Measurements from ENCODE around the gene DNAJB1. TPM values are rescaled to one million over a fixed set of nuclear protein-coding genes. Genes with fewer than 3 reads are reported as not detected.
A peak's percentile ranks its signal among the peaks of the same experiment; 100 is the strongest.
"Not testable (repeated sequence)": the region's sequence is repeated elsewhere in the genome, so short reads cannot be mapped to it uniquely, and the experiment has no call there.

Gene DNAJB1
- total RNA-seq, 2 donors from 2014 or later, result 62.5 to 64.1 TPM

DNA sequence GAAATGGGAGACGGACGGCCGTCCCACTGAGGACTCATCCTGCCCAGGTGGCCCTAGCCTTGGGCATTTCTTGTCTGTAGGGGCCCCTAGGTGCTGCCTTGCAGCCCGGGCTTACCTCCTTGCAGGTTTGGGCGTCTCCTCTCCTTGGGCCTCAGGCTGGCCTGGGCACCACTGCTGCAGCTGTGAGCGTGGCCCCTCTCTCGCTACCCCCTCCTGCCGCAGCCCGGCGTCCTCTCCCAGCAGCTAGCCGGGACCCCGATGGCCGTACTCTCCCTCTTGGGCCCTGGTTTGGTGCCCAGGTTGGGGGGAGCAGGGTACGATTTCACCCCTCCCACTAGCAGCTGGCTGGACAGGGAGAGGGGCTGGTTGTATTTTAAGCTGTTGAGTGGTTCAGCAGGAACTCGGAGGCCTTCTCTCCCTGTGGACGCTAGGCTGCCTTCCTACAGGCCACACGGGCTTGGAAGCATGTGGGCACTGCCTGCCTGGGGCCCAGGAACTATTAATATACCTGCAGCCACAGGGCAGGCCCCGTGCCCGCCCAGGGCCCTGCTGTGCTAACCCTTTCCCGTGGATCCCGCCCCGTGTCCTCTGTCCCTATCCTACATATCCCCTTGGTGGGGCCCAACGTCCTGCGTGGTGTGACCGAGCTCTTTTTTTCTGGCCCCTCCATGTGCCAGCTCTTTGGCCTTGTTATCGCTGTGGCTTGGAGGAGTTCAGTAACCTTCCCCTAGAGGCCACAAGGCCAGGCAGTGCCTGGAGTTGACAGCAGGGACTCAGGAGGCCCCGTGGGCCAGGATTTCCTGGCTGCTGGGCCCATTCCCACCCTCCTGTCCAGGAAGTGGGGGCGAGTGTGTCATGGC is 41.9 kb upstream of the DNAJB1 start:
- H3K9me3 Mint-ChIP-seq, result peaks cover 0 to 2% of the 10 kb centered on the region in 2 donors
- H3K27ac Mint-ChIP-seq, result no peak overlapping the region
- peaks cover 2% of the 10 kb centered on the region in 2 donors for H3K36me3 Mint-ChIP-seq (ENCODE audit: insufficient read depth in 2 of 2)
- peaks cover 23% of the 10 kb centered on the region for H3K4me1 Mint-ChIP-seq (ENCODE audit: low read depth)
- ATAC-seq (replicated peaks in 1 of 2), result no peak
- DNase-seq, result no peak
- H3K4me3 Mint-ChIP-seq, result no peak overlapping the region
- no peaks in the 10 kb centered on the region for H3K27me3 Mint-ChIP-seq (ENCODE audit: low read depth)

DNA sequence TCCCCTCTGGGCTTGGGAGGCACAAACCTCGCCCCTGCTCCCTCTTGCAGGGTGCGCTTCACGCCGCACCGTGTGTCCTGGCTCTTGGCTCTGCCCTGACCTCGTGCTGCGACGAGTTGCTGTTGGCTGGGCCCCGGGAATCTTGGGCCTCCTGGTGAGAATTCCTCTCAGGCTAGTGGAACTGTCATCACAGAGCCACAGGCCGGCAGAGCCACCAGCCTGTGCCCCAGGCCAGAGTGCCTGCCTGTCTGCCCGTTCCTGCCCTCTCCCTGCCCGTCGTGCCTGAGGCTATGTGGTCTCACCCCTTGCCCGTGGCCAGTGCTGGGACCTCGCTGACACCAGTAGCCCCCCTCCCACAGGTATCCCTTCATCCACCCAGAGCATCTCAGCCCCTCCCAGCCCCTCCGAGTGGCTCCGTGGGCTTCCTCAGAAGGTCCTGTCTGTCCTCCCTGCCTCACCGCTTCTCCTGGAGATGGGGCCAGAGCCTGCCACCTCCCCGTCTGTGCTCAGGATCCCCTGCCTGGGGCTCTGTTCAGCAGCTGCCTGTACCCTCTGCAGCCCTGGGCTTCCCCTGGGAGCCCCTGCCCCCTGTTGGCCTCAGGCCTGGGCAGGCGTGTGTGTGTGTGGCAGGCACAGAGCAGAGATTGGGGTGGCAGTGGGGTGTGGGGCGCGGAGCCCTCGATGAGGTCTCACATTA is 40.3 kb upstream of the DNAJB1 start:
- Mint-ChIP-seq H3K4me1 (ENCODE audit: low read depth) (peaks cover 18% of the 10 kb centered on the region), H3K27ac (no peak overlapping the region), H3K9me3 (no peaks in the 10 kb centered on the region), H3K27me3 (ENCODE audit: low read depth) (no peaks in the 10 kb centered on the region), H3K4me3 (no peak overlapping the region), H3K36me3 (ENCODE audit: insufficient read depth in 2 of 2) (no peaks in the 10 kb centered on the region)
- ATAC-seq (replicated peaks in 1 of 2) (no peak), DNase-seq (no peak)

DNA sequence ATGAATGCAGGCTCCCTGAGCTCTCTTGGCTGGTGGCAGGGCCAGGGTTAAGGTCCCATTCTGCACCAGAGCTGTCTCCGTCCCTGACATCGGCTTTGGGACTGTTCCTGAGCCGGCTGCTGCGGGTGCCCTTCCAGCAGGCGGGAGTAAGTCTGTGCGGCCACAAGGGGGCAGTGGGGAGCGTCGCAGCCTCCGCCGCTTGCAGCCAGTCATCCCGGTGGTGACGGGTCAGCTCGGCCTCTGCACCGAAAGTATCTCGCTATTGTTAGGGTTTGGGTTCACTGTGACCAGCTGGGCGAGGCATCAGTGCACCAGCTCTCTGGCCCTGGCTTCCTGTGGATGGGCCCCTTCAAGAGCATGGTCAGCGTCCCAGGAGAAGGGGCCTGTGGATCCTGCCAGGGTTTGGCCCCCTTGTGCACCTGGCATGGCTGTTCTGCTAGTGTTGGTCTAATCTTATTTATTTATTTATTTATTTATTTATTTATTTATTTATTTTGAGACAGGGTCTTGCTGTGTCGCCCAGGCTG is 38.5 kb upstream of the DNAJB1 start:
- no peaks in the 10 kb centered on the region for H3K27me3 Mint-ChIP-seq (ENCODE audit: low read depth)
- peak overlapping the region; percentile 53 to 54 for H3K4me3 Mint-ChIP-seq
- no peaks in the 10 kb centered on the region for H3K9me3 Mint-ChIP-seq
- peak; percentile 86 to 87 for ATAC-seq (replicated peaks in 1 of 2)
- DNase-seq, result peak; percentile 82 to 86
- peak overlapping the region; percentile 36 for H3K27ac Mint-ChIP-seq
- peaks cover 0 to 1% of the 10 kb centered on the region in 2 donors for H3K36me3 Mint-ChIP-seq (ENCODE audit: insufficient read depth in 2 of 2)
- peaks cover 35% of the 10 kb centered on the region for H3K4me1 Mint-ChIP-seq (ENCODE audit: low read depth)

- Mint-ChIP-seq H3K27ac (peak overlapping the region; percentile 36), H3K4me3 (peak overlapping the region; percentile 53 to 54), H3K36me3 (ENCODE audit: insufficient read depth in 2 of 2) (peaks cover 0 to 1% of the 10 kb centered on the region in 2 donors), H3K27me3 (ENCODE audit: low read depth) (no peaks in the 10 kb centered on the region), H3K4me1 (ENCODE audit: low read depth) (peaks cover 41% of the 10 kb centered on the region), H3K9me3 (no peaks in the 10 kb centered on the region)
- ATAC-seq (replicated peaks in 1 of 2), result peak; percentile 13 to 65
- DNase-seq, result peak in 1 of 2 donors; percentile 47
Measured at GRCh38 chr19:14555918-14556661, 37.9 kb upstream of the DNAJB1 start.

DNA sequence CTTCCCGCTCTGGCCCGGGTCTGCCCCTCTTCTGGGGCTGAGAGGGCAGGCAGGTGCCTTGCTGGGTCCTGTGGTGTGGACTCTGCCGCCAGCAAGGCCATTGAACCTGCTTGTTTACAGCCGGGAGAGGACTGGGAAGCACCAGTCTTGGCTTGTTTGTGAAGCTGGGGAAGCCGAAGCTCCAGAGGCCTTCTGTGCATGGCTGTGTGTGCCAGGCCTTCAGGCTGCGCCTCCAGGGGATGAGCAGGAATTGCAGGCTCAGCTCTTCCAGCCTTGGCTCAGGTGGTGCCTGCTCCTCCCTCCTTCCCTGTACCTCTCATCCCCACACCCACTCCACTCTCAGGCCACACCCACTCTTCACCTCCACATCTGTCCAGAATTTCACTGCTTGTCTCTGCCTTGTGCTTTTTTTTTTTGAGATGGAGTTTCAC is 36.2 kb upstream of the DNAJB1 start:
- H3K27me3 Mint-ChIP-seq (ENCODE audit: low read depth), result no peaks in the 10 kb centered on the region
- no peak overlapping the region for H3K4me3 Mint-ChIP-seq
- ATAC-seq (replicated peaks in 1 of 2) (no peak), DNase-seq (no peak)
- H3K27ac Mint-ChIP-seq, result peak overlapping the region; percentile 27
- H3K36me3 Mint-ChIP-seq (ENCODE audit: insufficient read depth in 2 of 2), result peaks cover 1 to 3% of the 10 kb centered on the region in 2 donors
- peaks cover 50% of the 10 kb centered on the region for H3K4me1 Mint-ChIP-seq (ENCODE audit: low read depth)
- no peaks in the 10 kb centered on the region for H3K9me3 Mint-ChIP-seq

- Mint-ChIP-seq H3K4me3 (no peak overlapping the region), H3K27me3 (ENCODE audit: low read depth) (no peaks in the 10 kb centered on the region), H3K4me1 (ENCODE audit: low read depth) (peaks cover 50% of the 10 kb centered on the region), H3K27ac (no peak overlapping the region), H3K9me3 (no peaks in the 10 kb centered on the region), H3K36me3 (ENCODE audit: insufficient read depth in 2 of 2) (peaks cover 1 to 3% of the 10 kb centered on the region in 2 donors)
- ATAC-seq (replicated peaks in 1 of 2) (no peak), DNase-seq (no peak)
Measured at GRCh38 chr19:14553939-14554243, 35.7 kb upstream of the DNAJB1 start.

- no peak overlapping the region for H3K27ac Mint-ChIP-seq
- no peaks in the 10 kb centered on the region for H3K9me3 Mint-ChIP-seq
- ATAC-seq (replicated peaks in 1 of 2), result no peak
- peaks cover 1 to 4% of the 10 kb centered on the region in 2 donors for H3K36me3 Mint-ChIP-seq (ENCODE audit: insufficient read depth in 2 of 2)
- no peaks in the 10 kb centered on the region for H3K27me3 Mint-ChIP-seq (ENCODE audit: low read depth)
- DNase-seq, result no peak
- H3K4me1 Mint-ChIP-seq (ENCODE audit: low read depth), result peaks cover 50% of the 10 kb centered on the region
- no peak overlapping the region for H3K4me3 Mint-ChIP-seq
Measured at GRCh38 chr19:14553042-14553938, 35.1 kb upstream of the DNAJB1 start.

DNA sequence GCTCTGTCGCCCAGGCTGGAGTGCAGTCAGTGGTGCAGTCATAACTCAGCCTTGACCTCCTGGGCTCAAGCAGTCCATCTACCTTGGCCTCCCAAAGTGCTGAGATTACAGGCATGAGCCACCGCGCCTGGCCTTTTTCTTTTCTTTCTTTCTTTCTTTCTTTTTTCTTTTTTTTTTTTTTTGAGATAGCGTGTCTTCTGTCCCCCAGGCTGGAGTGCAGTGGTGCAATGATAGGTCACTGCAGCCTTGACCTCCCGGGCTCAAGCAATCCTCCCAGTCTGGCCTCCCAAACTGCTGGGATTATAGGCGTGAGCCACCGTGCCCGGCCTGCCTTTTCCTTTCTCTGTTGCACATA is 33.8 kb upstream of the DNAJB1 start:
- H3K9me3 Mint-ChIP-seq; DNase-seq; H3K36me3 Mint-ChIP-seq (ENCODE audit: insufficient read depth in 2 of 2); ATAC-seq (replicated peaks in 1 of 2); H3K27me3 Mint-ChIP-seq (ENCODE audit: low read depth): not testable (repeated sequence)
- Mint-ChIP-seq H3K27ac (peak overlapping the region; percentile 92), H3K4me1 (ENCODE audit: low read depth) (peaks cover 50% of the 10 kb centered on the region), H3K4me3 (peak overlapping the region; percentile 57 to 59)

DNA sequence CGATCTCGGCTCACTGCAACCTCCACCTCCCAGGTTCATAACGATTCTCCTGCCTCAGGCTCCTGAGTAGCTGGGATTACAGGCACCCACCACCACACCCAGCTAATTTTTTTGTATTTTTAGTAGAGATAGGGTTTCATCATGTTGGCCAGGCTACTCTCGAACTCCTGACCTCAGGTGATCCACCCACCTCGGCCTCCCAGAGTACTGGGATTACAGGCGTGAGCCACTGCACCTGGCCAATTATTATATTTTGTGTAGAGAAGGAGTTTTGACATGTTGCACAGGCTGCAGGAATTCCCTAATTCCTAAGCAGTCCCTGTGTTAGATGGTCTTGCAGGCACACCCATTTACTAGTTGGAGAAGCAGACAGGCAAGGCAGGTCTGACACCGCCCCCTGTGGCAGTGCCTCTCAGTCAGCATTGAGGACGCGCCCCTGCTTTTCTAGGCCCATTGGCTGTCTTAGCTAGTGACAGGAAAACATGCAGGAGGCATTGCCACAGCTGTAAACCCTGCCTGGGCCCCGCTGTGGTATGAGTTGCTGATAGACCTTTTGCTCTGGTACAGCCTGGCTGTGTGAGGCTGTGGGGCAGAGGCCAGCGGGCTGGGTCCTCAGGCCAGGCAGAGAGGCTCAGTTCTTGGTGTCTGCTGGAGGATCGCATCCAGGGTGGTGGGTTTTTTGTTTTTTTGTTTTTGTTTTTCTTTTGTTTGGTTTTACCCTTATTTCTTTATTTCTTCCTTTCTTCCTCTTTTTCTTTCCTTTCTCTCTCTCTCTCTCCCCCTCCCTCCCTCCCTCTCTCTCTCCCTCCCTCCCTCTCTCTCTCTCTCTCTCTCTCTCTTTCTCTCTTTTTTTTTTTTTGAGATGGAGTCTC is 33.2 kb upstream of the DNAJB1 start:
- not testable (repeated sequence) for H3K36me3 Mint-ChIP-seq (ENCODE audit: insufficient read depth in 2 of 2); H3K9me3 Mint-ChIP-seq; H3K27me3 Mint-ChIP-seq (ENCODE audit: low read depth)
- H3K27ac Mint-ChIP-seq, result peak overlapping the region; percentile 92
- H3K4me3 Mint-ChIP-seq, result peak overlapping the region; percentile 55 to 59
- DNase-seq, result peak; percentile 77 to 81
- ATAC-seq (replicated peaks in 1 of 2), result peak; percentile 92 to 98
- H3K4me1 Mint-ChIP-seq (ENCODE audit: low read depth), result peaks cover 45% of the 10 kb centered on the region

GRCh38 chr19:14550201-14550754 is 32.1 kb upstream of the DNAJB1 start:
- Mint-ChIP-seq H3K27me3 (ENCODE audit: low read depth) (no peaks in the 10 kb centered on the region), H3K4me1 (ENCODE audit: low read depth) (peaks cover 38% of the 10 kb centered on the region), H3K36me3 (ENCODE audit: insufficient read depth in 2 of 2) (peaks cover 3 to 5% of the 10 kb centered on the region in 2 donors), H3K4me3 (no peak overlapping the region), H3K27ac (peak overlapping the region; percentile 18), H3K9me3 (no peaks in the 10 kb centered on the region)
- ATAC-seq (replicated peaks in 1 of 2) (no peak), DNase-seq (no peak)

- Mint-ChIP-seq H3K4me3 (no peak overlapping the region), H3K4me1 (ENCODE audit: low read depth) (peaks cover 22% of the 10 kb centered on the region), H3K27ac (no peak overlapping the region), H3K9me3 (no peaks in the 10 kb centered on the region), H3K27me3 (ENCODE audit: low read depth) (no peaks in the 10 kb centered on the region), H3K36me3 (ENCODE audit: insufficient read depth in 2 of 2) (peaks cover 2 to 5% of the 10 kb centered on the region in 2 donors)
- no peak for ATAC-seq (replicated peaks in 1 of 2)
- DNase-seq, result no peak
Measured at GRCh38 chr19:14545716-14546082, 27.5 kb upstream of the DNAJB1 start.
